Measurements from ENCODE around the gene ATOSB.
A peak's percentile ranks its signal among the peaks of the same experiment; 100 is the strongest.
"Not testable (repeated sequence)": the region's sequence is repeated elsewhere in the genome, so short reads cannot be mapped to it uniquely, and the experiment has no call there.

ATOSB gene
- 4.2 to 23.4 (median 13.1) reads per million in 3 experiments for total RNA-seq

- DNase-seq: peak; percentile 90
Measured at GRCh38 chr9:35115680-35116538, at the start of gene ATOSB. ATOSB (minus strand) TSS chr9:35115862; CDS start chr9:35108274, 7,588 bp downstream.

- no peak for DNase-seq
Measured at GRCh38 chr9:35164711-35165110, 49.0 kb upstream of the ATOSB start.

GRCh38 chr9:35163413-35163812 lies 47.8 kb upstream of the ATOSB start:
- DNase-seq: no peak

DNA sequence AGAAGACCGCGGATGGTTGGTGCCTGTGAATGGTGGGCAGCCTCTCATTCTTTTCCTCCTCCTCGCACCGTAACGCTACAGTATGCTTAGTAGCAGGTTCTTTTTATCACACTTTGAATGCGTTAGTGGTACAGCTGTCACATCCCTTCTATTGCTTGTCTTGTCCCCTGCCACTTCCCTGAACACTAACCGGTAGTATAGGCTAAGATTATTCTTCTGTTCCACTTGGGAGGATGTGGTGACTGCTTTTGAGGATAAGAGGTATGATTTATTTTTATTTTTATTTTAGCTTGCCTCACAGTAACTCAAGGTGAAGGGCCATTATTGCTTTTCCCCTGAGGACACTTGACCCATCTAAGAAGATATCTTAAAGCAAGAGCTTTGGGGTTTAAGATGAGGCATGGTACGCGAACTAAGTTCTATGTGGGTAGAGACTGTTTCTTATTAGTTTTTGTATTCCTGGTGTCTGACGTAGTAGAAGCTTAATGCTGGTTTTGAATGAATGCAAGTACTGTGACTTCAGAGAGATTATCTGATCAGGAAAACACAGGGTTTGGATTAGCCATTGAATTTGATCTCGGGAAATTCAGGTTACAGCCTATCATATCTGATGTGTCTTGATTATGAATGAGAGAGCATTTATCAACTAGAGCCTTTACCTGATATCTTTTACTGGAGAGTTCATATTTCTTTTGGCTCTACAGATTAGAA lies 47.1 kb upstream of the ATOSB start:
- no peak for DNase-seq

DNA sequence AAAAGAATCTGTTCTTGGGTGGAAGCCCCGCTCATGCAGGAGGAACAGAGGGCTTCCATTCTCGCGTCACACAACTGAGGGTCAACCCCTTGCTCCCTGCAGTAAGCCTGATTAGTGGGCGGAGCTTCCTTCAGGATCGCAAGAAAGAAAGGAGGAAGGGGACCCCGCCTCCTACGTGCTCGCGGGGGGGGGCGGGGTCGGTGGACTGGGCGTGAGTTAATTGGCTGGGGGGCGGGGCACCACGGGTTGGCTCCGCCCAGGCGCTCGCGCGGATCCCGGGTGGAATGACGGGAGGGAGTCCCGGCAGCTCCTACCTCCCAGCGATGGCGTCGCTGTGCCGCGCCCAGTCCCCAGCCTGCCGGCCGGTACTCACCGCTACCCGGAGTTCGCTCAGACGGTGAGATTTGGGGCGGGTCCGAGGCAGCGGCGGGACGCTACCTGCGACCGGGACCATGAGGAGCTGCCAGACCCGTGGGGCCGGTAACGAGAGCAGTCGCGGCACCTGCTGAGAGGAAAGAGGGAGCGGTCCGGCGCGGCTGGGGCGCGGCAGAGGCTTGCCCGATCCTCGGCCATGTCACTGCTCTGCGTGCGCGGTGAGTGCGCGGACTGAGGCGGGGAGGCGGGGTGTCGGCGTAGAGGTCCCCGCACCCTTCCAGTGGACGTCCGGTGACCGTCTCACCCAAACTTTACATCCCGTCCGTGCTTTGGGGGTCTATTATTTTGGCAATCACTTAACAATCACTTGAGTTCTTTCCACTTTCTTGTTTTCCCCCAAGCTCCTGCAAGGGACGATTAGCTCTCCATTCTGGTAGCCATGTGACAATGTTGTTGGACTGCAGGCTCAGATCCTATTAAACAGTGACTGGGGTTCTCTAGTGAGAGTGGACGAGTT lies 46.3 kb upstream of the ATOSB start, which contains the start of gene UNC13B:
Gene UNC13B, plus strand, starts transcription at position 297 of the 892 bp plus-strand sequence. Its CDS starts 275 bp downstream, at position 572.
- DNase-seq: peak; percentile 61

DNA sequence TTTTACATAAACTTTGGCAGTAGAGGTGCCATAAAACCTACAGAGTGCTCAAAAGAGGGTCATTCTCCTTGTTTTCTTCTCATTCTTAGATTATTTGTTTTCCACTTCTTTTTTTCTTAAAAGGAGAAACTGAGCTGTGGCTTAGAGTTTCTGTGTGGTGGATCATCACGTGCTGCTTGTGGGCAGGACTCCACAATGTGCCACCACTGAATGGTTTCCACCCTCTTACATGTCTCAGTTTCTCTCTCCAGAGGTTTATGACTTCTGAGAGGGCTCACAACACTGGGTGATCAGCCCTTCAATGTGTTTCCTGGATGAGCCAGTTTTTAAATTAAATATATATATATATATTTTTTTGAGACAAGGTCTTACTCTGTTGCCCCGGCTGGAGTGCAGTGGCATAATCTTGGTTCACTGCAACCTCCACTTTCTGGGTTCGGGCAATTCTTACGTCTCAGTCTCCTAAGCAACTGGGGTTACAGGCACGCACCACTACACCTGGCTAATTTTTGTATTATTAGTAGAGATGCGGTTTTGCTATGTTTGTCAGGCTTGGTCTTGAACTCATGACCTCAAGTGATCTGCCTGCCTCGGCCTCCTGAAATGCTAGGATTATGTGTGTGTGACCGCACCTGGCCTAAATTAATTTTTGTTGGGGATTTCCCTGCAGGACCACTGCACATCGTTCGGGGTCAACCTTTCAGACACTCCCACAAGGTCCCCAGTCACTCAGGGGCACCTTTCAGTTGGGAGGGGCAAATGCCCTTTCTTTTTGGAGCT lies 43.0 kb upstream of the ATOSB start:
- no peak for DNase-seq

GRCh38 chr9:35157836-35158235 lies 42.2 kb upstream of the ATOSB start:
- DNase-seq: not testable (repeated sequence)

- DNase-seq: no peak
Measured at GRCh38 chr9:35156781-35157180, 41.1 kb upstream of the ATOSB start.

DNA sequence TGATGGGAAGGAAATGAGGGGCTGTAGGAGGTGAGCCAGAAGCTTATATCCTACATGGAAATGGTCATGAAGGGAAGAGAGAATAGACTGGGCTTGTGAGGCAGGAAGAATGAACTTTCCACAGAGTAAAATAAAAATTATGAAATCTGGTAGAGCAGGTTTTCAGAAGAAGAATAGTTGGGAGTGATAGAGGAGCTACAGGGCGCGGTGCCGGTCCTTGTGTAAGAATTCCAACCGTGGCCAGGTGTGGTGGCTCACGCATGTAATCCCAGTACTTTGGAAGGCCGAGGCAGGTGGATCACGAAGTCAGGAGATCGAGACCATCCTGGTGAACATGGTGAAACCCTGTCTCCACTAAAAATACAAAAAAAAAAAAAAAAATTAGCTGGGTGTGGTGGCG lies 37.3 kb upstream of the ATOSB start:
- no peak for DNase-seq

DNA sequence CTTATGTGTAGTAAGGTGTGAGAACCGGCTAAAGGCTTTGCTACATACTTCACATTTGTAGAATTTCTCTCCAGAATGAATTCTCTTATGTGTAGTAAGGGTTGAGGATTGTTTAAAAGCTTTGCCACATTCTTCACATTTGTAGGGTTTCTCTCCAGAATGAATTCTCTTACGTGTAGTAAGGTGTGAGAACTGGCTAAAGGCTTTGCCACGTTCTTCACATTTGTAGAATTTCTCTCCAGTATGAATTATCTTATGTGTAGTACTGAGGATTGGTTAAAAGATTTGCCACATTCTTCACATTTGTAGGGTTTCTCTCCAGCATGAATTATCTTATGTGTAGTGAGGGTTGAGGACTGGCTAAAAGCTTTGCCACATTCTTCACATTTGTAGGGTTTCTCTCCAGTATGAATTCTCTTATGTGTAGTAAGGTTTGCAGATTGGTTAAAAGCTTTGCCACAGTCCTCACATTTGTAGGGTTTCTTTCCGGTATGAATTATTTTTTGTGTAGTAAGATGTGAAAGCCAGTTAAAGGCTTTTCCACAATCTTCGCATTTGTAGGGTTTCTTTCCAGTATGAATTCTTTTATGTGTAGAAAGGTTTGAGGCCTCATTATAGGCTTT lies 32.4 kb upstream of the ATOSB start:
- not testable (repeated sequence) for DNase-seq

- DNase-seq: no peak
Measured at GRCh38 chr9:35142037-35142436, 26.4 kb upstream of the ATOSB start.

DNA sequence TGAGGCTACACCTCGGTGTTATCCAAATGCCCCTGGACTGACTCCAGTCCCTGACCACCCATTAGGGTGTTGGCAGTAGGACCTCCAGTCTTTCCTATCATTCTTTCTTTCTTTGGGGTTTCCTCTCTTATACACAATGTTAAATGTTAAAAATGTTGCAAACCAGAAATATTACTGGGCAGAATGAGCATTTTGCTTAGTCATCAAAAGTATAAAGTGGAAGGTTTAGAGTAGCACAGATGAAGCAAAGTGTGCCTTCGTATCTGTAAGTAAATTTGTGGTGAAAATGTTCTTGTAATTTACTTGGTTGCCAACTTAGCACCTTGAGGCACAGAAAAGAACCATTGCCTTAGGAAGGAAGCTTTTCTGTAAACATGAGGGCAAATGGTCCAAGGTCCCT lies 24.4 kb upstream of the ATOSB start:
- DNase-seq: no peak

- no peak for DNase-seq
Measured at GRCh38 chr9:35136866-35137265, 21.2 kb upstream of the ATOSB start.

DNA sequence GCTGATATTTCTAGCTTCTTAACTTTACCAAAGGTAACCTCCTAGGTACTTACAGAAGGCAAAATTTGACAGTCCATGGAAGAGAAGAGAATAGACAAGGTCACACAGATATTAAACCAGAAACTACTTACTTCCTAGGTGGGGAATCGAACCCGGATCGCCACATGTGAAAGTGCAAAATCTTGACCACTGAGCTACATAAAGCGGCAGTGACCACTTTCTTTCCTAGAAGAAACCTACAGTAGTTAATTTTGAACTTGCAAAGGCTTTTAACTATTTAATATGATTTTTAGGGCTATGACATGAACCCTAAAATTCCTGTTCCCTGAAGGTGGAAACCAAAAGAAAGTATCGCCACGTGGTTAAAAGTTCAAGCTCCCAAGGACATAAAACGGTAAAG lies 20.3 kb upstream of the ATOSB start:
- DNase-seq: no peak

DNA sequence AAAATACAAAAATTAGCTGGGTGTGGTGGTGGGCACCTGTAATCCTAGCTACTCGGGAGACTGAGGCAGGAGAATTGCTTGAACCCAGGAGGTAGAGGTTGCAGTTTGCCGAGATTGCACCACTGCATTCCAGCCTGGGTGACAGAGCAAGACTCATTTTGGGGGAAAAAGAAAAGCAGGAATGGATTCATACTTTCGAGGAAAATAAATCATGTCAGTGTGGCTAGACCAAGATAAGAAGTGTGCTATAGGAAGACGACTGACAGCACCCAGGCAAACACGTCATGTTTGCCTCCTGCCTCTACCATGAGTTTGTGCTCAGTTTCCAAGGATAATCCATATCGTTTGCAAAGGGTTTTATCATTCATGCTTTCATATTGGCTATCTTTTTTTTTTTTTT lies 19.3 kb upstream of the ATOSB start:
- DNase-seq: no peak

DNA sequence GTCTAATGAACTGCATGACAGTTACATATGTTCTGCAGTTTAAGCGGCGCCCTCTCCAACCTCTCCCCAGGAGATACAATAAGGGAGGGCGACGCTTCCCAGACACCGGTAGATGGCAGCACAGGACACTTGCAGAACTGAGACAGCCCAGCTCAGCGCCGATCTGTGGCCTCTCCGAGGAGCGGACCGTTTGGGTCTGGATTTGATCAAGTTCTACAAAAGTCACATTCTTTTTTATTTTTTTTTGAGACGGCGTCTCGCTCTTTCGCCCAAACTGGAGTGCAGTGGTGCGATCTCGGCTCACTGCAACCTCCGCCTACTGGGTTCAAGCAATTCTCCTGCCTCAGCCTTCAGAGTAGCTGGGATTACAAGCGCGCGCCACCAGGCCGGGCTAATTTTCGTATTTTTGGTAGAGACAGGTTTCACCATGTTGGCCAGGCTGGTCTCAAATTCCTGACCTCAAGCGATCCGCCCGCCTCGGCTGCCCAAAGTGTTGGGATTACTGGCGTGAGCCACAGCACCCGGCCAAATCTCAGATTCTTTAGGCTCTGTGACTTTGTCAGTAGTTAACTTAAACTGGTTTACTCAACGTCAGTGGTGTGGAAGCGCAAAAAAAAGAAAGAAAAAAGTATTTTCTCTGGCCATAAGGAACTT lies 1.4 kb upstream of the ATOSB start:
- peak; percentile 86 for DNase-seq

DNA sequence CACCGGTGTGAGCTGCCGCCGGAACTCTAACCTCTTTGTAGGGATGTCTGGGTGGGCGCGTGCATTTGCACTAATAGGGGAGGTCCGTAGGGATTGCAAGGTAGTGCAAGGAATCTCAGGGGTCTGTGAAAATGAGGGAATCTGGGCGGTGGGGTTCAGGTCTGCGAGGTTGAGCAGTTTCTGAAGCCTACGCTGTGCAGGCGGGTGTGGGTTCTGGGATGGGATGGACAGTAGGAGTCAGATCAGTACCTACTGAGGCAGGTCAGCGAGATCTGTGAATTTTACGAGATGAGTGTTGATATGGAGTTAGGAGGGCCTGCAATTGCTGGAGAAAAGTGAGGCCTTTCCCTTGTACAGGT lies 856 bp upstream of the ATOSB start:
- DNase-seq: no peak

DNA sequence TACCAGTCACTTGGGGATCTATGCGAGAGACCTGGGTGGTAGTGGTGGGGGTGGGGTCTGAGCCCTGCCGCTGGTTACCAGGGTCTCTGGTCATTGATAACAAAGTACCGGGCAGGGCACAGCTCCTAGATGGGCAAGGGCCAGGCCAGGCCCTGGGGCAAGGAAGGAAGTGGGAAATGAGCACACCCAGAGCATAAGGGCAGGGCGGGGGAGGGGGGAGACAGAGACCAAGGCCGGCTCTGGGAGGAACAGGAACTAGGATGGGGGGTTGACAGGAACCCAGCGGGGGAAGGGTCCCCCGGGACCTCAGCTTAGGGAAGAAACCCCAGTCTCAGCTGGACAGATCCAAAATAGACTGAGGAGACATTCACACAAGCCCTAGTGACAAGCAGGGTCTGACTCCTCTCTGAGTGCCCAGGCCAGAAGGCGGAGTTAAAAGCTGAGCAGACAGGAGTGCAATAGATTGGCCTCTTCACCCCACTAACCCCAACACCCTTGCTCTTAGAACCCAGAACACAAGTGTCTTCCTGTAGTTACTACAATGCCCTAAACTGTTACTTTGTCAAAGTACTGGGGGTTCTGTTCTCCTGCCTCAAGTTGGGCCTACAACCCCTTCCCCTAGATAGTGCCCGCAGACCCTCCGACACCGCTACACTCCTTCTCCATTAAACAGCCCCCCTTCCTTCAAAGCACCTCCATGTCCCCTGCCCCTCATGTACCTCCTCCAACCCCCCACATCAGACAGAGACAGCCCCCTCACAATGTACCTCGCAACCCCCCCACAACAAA lies 628 bp downstream of the ATOSB start:
- peak; percentile 31 for DNase-seq

- peak; percentile 71 for DNase-seq
Measured at GRCh38 chr9:35114113-35114839, 1.4 kb downstream of the ATOSB start.

All from central memory CD4-positive, alpha-beta T cell (primary cell).